ENCODE data around the gene GABBR1.

DNA sequence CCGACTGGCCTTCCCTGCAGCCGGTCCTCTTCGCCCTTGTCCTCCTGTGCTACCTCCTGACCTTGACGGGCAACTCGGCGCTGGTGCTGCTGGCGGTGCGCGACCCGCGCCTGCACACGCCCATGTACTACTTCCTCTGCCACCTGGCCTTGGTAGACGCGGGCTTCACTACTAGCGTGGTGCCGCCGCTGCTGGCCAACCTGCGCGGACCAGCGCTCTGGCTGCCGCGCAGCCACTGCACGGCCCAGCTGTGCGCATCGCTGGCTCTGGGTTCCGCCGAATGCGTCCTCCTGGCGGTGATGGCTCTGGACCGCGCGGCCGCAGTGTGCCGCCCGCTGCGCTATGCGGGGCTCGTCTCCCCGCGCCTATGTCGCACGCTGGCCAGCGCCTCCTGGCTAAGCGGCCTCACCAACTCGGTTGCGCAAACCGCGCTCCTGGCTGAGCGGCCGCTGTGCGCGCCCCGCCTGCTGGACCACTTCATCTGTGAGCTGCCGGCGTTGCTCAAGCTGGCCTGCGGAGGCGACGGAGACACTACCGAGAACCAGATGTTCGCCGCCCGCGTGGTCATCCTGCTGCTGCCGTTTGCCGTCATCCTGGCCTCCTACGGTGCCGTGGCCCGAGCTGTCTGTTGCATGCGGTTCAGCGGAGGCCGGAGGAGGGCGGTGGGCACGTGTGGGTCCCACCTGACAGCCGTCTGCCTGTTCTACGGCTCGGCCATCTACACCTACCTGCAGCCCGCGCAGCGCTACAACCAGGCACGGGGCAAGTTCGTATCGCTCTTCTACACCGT, 79.5 kb downstream of the GABBR1 start:
- TF ChIP-seq TAF1 (conservative IDR thresholded peaks at IDR 0.05) (no peak), GABPA (IDR thresholded peaks at IDR 0.05 in 1 of 2, conservative IDR thresholded peaks at IDR 0.05 in 1 of 2) (no peak), YY1 (IDR thresholded peaks at IDR 0.05) (no peak), JUND (IDR thresholded peaks at IDR 0.05) (no peak), RAD21 (IDR thresholded peaks at IDR 0.05) (no peak), EGR1 (IDR thresholded peaks at IDR 0.05; ENCODE audit: low read depth in 2 of 2) (no peak), FOXA1 (IDR thresholded peaks at IDR 0.05) (no peak)
- TF ChIP-seq, protein P1, sequence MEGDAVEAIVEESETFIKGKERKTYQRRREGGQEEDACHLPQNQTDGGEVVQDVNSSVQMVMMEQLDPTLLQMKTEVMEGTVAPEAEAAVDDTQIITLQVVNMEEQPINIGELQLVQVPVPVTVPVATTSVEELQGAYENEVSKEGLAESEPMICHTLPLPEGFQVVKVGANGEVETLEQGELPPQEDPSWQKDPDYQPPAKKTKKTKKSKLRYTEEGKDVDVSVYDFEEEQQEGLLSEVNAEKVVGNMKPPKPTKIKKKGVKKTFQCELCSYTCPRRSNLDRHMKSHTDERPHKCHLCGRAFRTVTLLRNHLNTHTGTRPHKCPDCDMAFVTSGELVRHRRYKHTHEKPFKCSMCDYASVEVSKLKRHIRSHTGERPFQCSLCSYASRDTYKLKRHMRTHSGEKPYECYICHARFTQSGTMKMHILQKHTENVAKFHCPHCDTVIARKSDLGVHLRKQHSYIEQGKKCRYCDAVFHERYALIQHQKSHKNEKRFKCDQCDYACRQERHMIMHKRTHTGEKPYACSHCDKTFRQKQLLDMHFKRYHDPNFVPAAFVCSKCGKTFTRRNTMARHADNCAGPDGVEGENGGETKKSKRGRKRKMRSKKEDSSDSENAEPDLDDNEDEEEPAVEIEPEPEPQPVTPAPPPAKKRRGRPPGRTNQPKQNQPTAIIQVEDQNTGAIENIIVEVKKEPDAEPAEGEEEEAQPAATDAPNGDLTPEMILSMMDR (IDR thresholded peaks at IDR 0.05; ENCODE audit: low read depth, low read length, missing input control), result no peak
- TF ChIP-seq, protein P2, sequence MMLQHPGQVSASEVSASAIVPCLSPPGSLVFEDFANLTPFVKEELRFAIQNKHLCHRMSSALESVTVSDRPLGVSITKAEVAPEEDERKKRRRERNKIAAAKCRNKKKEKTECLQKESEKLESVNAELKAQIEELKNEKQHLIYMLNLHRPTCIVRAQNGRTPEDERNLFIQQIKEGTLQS (IDR thresholded peaks at IDR 0.05), result no peak
- TF ChIP-seq, protein P3, sequence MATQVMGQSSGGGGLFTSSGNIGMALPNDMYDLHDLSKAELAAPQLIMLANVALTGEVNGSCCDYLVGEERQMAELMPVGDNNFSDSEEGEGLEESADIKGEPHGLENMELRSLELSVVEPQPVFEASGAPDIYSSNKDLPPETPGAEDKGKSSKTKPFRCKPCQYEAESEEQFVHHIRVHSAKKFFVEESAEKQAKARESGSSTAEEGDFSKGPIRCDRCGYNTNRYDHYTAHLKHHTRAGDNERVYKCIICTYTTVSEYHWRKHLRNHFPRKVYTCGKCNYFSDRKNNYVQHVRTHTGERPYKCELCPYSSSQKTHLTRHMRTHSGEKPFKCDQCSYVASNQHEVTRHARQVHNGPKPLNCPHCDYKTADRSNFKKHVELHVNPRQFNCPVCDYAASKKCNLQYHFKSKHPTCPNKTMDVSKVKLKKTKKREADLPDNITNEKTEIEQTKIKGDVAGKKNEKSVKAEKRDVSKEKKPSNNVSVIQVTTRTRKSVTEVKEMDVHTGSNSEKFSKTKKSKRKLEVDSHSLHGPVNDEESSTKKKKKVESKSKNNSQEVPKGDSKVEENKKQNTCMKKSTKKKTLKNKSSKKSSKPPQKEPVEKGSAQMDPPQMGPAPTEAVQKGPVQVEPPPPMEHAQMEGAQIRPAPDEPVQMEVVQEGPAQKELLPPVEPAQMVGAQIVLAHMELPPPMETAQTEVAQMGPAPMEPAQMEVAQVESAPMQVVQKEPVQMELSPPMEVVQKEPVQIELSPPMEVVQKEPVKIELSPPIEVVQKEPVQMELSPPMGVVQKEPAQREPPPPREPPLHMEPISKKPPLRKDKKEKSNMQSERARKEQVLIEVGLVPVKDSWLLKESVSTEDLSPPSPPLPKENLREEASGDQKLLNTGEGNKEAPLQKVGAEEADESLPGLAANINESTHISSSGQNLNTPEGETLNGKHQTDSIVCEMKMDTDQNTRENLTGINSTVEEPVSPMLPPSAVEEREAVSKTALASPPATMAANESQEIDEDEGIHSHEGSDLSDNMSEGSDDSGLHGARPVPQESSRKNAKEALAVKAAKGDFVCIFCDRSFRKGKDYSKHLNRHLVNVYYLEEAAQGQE (IDR thresholded peaks at IDR 0.05), result no peak
- TF ChIP-seq, protein P4, sequence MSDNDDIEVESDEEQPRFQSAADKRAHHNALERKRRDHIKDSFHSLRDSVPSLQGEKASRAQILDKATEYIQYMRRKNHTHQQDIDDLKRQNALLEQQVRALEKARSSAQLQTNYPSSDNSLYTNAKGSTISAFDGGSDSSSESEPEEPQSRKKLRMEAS (IDR thresholded peaks at IDR 0.05), result no peak
- TF ChIP-seq, protein P5, sequence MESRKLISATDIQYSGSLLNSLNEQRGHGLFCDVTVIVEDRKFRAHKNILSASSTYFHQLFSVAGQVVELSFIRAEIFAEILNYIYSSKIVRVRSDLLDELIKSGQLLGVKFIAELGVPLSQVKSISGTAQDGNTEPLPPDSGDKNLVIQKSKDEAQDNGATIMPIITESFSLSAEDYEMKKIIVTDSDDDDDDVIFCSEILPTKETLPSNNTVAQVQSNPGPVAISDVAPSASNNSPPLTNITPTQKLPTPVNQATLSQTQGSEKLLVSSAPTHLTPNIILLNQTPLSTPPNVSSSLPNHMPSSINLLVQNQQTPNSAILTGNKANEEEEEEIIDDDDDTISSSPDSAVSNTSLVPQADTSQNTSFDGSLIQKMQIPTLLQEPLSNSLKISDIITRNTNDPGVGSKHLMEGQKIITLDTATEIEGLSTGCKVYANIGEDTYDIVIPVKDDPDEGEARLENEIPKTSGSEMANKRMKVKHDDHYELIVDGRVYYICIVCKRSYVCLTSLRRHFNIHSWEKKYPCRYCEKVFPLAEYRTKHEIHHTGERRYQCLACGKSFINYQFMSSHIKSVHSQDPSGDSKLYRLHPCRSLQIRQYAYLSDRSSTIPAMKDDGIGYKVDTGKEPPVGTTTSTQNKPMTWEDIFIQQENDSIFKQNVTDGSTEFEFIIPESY (IDR thresholded peaks at IDR 0.05), result no peak
